NK-92 (cell line): ENCODE measurements around the gene ATAD3B.
"Not testable (repeated sequence)": the region's sequence is repeated elsewhere in the genome, so short reads cannot be mapped to it uniquely, and the experiment has no call there.

Source experiments
- DNase-seq: peaks from one replicate; lab custom pipeline; 2025; ENCODE audit not compliant: unreplicated experiment; lab: John Stamatoyannopoulos, UW

ATAD3B gene

DNA sequence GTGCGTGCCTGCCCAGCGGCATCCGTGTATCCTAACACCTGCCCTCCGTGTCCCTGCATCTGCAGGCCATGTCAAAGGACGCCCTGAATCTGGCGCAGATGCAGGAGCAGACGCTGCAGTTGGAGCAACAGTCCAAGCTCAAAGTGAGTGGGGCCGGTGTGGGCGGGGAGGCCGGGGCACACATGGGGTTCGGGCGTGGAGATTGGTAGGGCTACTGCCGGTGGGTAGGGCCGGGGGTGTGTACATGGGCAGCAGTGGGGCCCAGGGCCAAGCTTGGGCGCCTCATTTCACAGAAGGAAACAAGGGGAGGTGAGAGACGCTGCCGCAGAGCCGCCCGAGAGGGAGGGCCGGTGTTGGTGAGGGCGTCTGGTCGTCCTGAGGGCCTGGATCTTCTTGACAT lies 20.9 kb upstream of the ATAD3B start:
- DNase-seq, result not testable (repeated sequence)

GRCh38 chr1:1451696-1452364 lies 19.7 kb upstream of the ATAD3B start:
- no peak for DNase-seq

GRCh38 chr1:1452365-1452739 lies 19.2 kb upstream of the ATAD3B start:
- DNase-seq, result not testable (repeated sequence)

DNA sequence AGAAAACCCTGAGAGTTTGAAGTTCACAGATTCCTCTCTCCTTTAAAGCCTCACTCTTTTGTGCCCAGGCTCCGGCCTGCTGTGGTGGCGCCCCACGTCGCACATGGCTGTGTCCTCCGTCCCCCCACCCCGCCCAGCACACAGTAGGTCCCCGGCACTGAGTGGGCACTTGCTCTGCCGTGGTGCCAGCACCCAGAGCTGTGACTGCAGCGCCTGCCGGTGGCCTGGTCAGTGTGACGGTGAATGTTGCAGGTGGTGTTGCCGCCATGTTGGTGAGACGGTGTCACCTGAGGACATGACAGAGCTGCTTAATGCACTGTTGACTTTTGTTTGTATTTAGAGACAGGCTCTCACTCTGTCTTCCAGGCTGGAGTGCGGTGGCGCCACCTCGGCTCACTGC lies 18.7 kb upstream of the ATAD3B start:
- no peak for DNase-seq

- not testable (repeated sequence) for DNase-seq
Measured at GRCh38 chr1:1454286-1455056, 17.1 kb upstream of the ATAD3B start.

GRCh38 chr1:1455366-1455884 lies 16.1 kb upstream of the ATAD3B start:
- no peak for DNase-seq

DNA sequence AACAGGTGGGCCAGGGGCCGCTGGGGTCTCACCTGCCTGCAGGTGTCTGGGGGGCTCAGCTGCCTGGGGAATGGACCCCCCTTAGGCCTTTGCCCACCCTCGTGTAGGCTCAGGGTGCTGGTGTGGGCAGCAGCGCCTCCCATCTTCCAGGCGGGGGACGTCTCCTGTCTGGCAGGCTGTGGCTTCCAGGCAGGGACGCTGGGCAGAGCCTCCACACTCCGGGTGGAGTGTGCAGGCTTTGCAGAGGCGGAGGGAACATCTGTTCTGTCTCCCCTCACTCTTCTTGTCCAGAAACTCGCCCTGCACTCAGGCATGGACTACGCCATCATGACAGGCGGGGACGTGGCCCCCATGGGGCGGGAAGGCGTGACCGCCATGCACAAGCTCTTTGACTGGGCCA lies 15.6 kb upstream of the ATAD3B start:
- not testable (repeated sequence) for DNase-seq

GRCh38 chr1:1456683-1457255 lies 14.8 kb upstream of the ATAD3B start:
- DNase-seq, result not testable (repeated sequence)

GRCh38 chr1:1459156-1459555 lies 12.4 kb upstream of the ATAD3B start:
- DNase-seq, result not testable (repeated sequence)

GRCh38 chr1:1459711-1460110 lies 11.9 kb upstream of the ATAD3B start:
- DNase-seq, result not testable (repeated sequence)

- DNase-seq, result no peak
Measured at GRCh38 chr1:1460540-1461130, 10.9 kb upstream of the ATAD3B start.

DNA sequence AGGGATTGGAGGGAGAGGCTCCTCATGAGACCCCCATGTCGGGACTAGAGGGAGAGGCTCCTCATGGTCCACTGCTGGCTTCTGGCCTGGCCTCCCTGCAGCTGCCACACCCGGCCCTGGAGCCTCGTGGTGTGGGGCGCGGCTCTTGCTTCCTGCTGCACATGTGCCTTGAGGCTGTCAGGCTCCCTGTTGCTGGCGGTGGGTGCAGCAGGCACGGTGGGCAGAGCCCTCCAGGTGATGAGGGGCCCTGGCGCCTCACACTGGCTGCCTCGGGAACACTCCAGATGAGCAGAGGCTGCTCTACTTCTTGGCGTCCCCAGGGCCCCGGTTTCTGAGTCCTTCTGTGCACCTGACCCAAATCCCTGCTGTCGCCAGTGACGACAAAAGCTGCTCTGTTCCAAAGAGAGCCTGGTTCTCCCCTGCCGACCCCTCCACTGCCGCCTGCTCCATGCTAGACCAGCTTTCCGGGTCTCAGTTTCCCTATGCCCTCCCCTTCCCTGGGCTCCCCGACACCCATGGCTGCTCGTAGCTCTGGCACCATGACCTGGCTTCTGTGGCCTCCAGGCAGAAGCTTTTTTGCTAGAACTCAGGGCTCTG lies 9.7 kb upstream of the ATAD3B start:
- DNase-seq, result no peak

- no peak for DNase-seq
Measured at GRCh38 chr1:1462318-1462966, 9.1 kb upstream of the ATAD3B start.

GRCh38 chr1:1463312-1463711 lies 8.3 kb upstream of the ATAD3B start:
- DNase-seq, result no peak

DNA sequence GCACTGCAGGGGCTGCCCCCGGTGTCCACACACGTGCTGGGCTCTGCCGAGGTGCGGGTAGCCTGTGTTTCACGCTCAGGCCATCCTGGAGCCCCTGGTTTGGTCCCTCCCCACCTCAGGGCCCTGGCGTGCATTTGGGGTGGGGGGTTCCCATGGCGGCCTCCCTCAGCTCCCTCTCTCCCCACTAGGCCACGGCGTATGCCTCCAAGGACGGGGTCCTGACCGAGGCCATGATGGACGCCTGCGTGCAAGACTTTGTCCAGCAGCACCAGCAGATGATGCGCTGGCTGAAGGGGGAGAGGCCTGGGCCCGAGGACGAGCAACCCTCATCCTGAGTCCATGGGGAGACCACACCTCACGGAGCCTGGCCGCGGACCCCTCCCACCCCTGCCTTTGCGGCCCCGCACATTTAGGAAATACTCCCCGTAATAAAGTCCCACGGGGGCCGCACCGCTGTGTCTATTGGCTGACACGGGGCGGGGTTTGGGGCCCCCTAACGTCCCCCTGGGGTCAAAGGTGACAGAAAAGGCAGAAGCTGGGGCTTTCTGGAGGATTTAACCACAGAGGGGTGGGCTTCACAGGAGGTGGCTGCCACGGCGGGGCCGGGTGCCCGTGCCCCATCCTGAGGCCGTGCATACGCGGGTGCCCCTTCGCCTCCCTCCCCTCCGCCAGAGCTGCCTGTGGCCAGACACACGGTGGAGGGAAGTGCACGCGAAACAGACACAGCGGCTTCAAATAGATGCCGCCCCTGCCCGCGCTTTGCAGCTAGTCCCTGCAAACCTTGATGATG lies 3.2 kb upstream of the ATAD3B start:
- DNase-seq, result not testable (repeated sequence)

DNA sequence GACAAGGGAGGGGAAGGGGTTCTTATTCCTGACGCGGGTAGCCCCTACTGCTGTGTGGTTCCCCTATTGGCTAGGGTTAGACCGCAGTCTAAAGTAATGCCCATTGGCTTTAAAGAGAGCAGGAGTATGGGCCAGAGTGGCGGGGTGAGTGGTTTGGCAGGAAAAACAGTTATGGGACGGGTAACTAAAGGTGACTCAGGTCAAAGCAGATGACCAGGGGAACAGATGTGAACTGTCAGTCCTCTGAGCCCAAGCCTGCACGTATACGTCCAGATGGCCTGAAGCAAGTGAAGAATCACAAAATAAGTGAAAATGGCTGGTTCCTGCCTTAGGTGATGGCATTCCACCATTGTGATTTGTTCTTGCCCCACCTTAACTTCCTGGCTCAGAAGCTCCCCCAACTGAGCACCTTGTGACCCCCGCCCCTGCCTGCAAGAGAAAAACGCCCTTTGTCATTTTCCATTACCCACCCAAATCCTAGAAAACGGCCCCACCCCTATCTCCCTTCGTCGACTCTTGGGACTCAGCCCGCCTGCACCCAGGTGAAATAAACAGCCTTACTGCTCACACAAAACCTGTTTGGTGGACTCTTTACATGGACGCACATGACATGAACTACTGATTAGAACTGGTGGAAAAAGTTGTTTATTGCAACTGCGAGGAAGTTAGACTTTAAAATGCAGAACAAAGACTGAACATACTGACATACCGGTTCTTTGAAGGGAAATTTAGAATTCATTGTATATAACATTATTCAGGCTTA lies 758 bp upstream of the ATAD3B start:
- DNase-seq, result no peak

GRCh38 chr1:1472053-1472876 lies 700 bp downstream of the ATAD3B start:
- not testable (repeated sequence) for DNase-seq

DNA sequence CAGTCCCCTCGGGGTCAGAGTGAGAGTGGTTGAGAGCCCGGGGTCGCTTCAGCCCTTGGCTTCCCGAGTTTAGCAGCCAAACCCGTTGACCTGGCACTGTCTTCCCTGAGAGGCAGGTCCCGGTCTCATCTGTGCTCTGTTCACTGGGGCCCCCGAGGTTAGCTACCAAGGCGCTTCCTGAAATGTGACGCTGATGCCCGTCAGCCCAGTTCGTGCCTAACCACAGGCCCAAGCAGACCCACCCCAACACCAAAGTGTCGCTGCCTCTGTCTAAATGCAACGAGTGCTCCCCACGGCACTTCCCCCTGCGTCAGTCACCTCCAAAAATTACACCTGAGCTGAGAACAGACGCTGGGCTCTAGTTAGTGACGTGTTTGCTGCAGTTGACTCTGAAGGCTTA lies 4.4 kb downstream of the ATAD3B start:
- not testable (repeated sequence) for DNase-seq
